ENCODE data around the gene GCAT. TPM values are rescaled to one million over a fixed set of nuclear protein-coding genes. Genes with fewer than 3 reads are reported as not detected.

The GCAT gene
- total RNA-seq, 2 donors from 2014 or later, result 4.2 to 5.1 TPM

- no peaks in the 10 kb centered on the region for H3K9me3 Mint-ChIP-seq
- no peak for ATAC-seq (replicated peaks)
- no peaks in the 10 kb centered on the region for H3K27me3 Mint-ChIP-seq
- H3K4me1 Mint-ChIP-seq, result no peaks in the 10 kb centered on the region
- no peak overlapping the region for H3K4me3 Mint-ChIP-seq
- H3K36me3 Mint-ChIP-seq (ENCODE audit: low read depth), result peaks cover 43% of the 10 kb centered on the region
- no peak overlapping the region for H3K27ac Mint-ChIP-seq
These were observed 23.7 kb downstream of the GCAT start for GRCh38 chr22:37831472-37831871.

DNA sequence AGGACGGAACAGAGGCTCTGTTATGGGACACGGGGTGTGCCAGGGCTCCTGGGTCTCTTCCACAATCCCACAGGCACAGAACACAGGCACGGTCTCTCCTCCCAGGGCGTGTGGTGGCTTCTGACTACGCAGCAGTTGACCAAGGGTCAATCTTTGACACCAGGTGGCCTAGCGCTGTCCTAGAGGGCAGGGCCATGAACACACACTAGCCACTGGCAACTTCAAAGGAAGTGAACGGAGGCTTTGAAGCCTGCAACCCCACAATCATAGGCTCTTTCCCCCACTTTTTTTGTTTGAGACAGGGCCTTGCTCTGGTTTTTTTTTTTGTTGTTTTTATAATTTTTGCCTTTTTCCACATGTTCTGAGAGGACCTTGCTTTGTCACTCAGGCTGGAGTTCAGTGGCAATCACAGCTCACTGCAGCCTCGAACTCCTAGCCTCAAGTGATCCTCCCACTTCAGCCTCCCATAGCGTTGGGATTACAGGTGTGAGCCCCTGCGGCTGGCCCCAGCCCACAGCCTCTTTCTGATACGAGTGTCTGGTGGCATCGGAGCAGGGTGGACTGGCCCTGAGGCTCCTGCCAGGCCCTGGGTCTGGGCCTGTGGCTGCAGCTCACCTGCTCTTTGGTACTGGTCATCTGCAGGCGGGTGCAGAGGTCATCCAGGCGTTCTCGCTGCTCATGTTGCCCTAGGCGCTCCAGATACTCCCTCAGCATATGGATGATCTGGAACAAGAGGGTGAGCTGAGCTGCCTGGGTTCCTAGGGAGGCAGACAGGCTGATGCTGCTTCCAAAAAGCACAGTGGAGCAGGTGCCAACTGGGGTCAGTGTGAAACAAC, 24.5 kb downstream of the GCAT start:
- ATAC-seq (replicated peaks), result no peak
- no peak overlapping the region for H3K27ac Mint-ChIP-seq
- H3K4me3 Mint-ChIP-seq, result no peak overlapping the region
- no peaks in the 10 kb centered on the region for H3K9me3 Mint-ChIP-seq
- H3K27me3 Mint-ChIP-seq, result no peaks in the 10 kb centered on the region
- H3K36me3 Mint-ChIP-seq (ENCODE audit: low read depth), result peaks cover 50% of the 10 kb centered on the region
- no peaks in the 10 kb centered on the region for H3K4me1 Mint-ChIP-seq

DNA sequence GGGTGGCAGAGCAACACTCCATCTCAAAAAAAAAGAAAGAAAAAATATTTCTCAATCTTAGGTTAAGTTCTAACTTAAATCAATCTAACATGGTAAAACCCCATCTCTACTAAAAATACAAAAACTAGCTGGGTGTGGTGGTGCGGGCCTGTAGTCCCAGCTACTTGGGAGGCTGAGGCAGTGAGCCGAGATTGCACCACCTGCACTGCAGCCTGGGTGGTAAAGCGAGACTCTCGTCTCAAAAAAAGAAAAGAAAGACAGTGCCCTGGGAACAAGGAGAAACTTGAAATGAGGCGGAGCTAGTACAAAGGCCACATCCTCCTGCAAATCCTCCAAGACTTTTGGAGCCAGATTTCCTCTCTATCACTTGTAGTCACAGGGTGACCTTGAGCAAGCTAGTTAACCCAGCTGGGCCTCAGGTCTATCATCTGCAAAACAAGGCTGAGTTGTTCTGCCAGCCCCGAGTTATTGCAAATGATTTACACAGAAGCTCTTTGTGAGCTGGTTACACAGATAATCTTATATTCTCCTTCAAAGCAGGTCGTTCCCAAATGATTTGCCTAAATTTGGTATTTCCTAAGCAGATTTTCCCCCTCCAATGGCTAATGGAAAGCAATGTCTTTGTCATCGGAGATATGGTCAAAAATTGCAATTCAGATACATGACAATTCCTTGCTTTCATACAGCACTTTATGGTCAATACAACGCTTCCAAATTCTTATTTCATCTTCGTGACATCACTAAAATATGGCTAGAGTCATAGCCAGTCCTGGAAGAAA, 34.5 kb downstream of the GCAT start:
- H3K9me3 Mint-ChIP-seq, result no peaks in the 10 kb centered on the region
- H3K36me3 Mint-ChIP-seq (ENCODE audit: low read depth), result peaks cover 29% of the 10 kb centered on the region
- peak overlapping the region; percentile 87 for H3K4me3 Mint-ChIP-seq
- ATAC-seq (replicated peaks), result no peak
- peak overlapping the region; percentile 88 for H3K27ac Mint-ChIP-seq
- H3K27me3 Mint-ChIP-seq, result no peaks in the 10 kb centered on the region
- H3K4me1 Mint-ChIP-seq, result peaks cover 7% of the 10 kb centered on the region

- H3K9me3 Mint-ChIP-seq, result no peaks in the 10 kb centered on the region
- H3K4me3 Mint-ChIP-seq, result peak overlapping the region; percentile 87
- peak overlapping the region; percentile 88 for H3K27ac Mint-ChIP-seq
- peak; percentile 52 for ATAC-seq (replicated peaks)
- no peaks in the 10 kb centered on the region for H3K27me3 Mint-ChIP-seq
- peaks cover 19% of the 10 kb centered on the region for H3K36me3 Mint-ChIP-seq (ENCODE audit: low read depth)
- peaks cover 16% of the 10 kb centered on the region for H3K4me1 Mint-ChIP-seq
These were observed 36.0 kb downstream of the GCAT start for GRCh38 chr22:37843741-37844089.

DNA sequence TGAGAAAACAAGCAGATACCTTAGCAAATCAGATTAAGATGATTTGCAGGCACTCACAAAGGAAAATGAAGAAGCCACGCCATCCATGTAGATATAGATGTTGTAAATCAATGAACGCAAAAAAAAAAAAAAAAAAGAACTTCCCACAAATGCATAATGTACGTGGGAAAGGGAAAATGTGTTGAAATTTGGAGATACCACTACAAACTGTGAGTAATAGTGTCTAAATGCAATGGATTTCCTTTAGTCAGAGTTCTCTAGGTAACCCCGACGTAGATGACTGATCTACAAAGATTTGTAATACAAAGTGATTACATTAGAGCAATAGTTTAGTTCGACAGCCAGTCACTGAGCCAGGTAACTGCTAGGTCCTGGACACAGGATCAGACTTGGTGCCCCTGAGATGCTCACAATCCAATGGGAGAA, 37.2 kb downstream of the GCAT start:
- ATAC-seq (replicated peaks), result no peak
- Mint-ChIP-seq H3K4me1 (peaks cover 17% of the 10 kb centered on the region), H3K27me3 (no peaks in the 10 kb centered on the region), H3K36me3 (ENCODE audit: low read depth) (peaks cover 19% of the 10 kb centered on the region), H3K4me3 (peak overlapping the region; percentile 87), H3K27ac (peak overlapping the region; percentile 72), H3K9me3 (no peaks in the 10 kb centered on the region)

GRCh38 chr22:37846433-37846832, 38.7 kb downstream of the GCAT start:
- Mint-ChIP-seq H3K9me3 (no peaks in the 10 kb centered on the region), H3K4me1 (peaks cover 24% of the 10 kb centered on the region), H3K27ac (no peak overlapping the region), H3K27me3 (no peaks in the 10 kb centered on the region), H3K36me3 (ENCODE audit: low read depth) (peaks cover 29% of the 10 kb centered on the region), H3K4me3 (no peak overlapping the region)
- no peak for ATAC-seq (replicated peaks)

GRCh38 chr22:37848587-37849088, 40.9 kb downstream of the GCAT start:
- H3K4me3 Mint-ChIP-seq, result peak overlapping the region; percentile 92
- peak overlapping the region; percentile 99 for H3K27ac Mint-ChIP-seq
- H3K36me3 Mint-ChIP-seq (ENCODE audit: low read depth), result peaks cover 50% of the 10 kb centered on the region
- H3K4me1 Mint-ChIP-seq, result peaks cover 28% of the 10 kb centered on the region
- no peak for ATAC-seq (replicated peaks)
- no peaks in the 10 kb centered on the region for H3K9me3 Mint-ChIP-seq
- no peaks in the 10 kb centered on the region for H3K27me3 Mint-ChIP-seq

DNA sequence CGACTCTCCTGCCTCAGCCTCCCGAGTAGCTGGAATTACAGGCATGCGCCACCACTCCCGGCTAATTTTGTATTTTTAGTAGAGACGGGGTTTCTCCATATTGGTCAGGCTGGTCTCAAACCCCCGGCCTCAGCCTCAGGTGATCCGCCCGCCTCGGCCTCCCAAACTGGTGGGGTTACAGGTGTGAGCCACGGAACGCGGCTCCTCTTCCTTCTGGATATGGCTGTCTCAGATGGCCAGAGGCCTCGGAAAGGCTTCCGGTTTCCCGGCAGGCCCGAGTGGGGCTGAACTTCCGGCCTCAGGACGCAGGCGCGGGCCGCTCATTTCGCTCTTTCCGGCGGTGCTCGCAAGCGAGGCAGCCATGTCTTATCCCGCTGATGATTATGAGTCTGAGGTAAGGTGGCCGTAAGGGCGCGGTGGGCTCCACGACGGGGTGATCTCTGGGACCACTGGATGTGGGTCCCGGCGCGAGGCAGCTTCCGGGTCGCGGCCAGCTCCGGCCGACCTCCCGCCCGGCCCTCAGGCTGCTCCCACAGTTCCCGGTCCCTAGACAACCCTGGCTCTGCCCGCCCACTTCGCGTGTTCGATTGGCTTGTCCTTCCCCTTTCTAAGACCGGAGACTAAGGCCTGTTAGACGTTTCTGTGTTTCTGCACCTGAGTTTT, 41.5 kb downstream of the GCAT start, which contains the start of gene EIF3L:
EIF3L (plus strand) TSS at position 331 of the 663 bp plus-strand sequence; CDS start at position 362, 31 bp downstream.
- Mint-ChIP-seq H3K27ac (peak within 1 kb of the TSS; percentile 99), H3K4me1 (peaks cover 33% of the 10 kb centered on the region), H3K36me3 (ENCODE audit: low read depth) (peaks cover 55% of the 10 kb centered on the region), H3K9me3 (no peaks in the 10 kb centered on the region), H3K4me3 (peak within 1 kb of the TSS; percentile 92), H3K27me3 (no peaks in the 10 kb centered on the region)
- ATAC-seq (replicated peaks), result peak; percentile 81

- Mint-ChIP-seq H3K27me3 (no peaks in the 10 kb centered on the region), H3K27ac (peak overlapping the region; percentile 31), H3K36me3 (ENCODE audit: low read depth) (peaks cover 71% of the 10 kb centered on the region), H3K4me3 (peak overlapping the region; percentile 92), H3K9me3 (no peaks in the 10 kb centered on the region), H3K4me1 (peaks cover 44% of the 10 kb centered on the region)
- no peak for ATAC-seq (replicated peaks)
These were observed 43.1 kb downstream of the GCAT start for GRCh38 chr22:37850801-37851200.

- peaks cover 43% of the 10 kb centered on the region for H3K4me1 Mint-ChIP-seq
- H3K4me3 Mint-ChIP-seq, result no peak overlapping the region
- ATAC-seq (replicated peaks), result no peak
- no peaks in the 10 kb centered on the region for H3K27me3 Mint-ChIP-seq
- no peak overlapping the region for H3K27ac Mint-ChIP-seq
- H3K36me3 Mint-ChIP-seq (ENCODE audit: low read depth), result peaks cover 87% of the 10 kb centered on the region
- no peaks in the 10 kb centered on the region for H3K9me3 Mint-ChIP-seq
These were observed 44.7 kb downstream of the GCAT start for GRCh38 chr22:37852418-37852817.

DNA sequence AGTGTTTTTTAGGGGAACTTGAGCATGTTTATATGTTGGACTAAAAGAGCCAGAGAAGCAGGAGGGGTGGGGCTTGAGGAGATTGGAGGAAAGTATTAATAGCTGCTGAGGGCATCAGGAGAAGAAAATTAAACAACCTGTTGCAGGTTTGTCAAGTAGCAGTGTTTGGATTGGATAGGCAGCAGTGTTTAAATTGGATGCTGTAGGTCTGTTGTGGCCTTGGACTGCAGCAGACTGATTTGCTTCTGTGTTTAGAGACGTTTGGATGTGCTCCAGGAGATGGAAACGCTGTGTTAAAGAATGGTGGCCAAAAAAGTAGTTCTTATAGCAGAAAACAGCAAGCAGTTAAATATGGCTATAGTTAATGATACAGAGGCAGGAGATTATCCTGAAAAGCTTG, 47.2 kb downstream of the GCAT start:
- peaks cover 34% of the 10 kb centered on the region for H3K4me1 Mint-ChIP-seq
- H3K36me3 Mint-ChIP-seq (ENCODE audit: low read depth), result peaks cover 96% of the 10 kb centered on the region
- ATAC-seq (replicated peaks), result no peak
- no peaks in the 10 kb centered on the region for H3K27me3 Mint-ChIP-seq
- no peaks in the 10 kb centered on the region for H3K9me3 Mint-ChIP-seq
- no peak overlapping the region for H3K4me3 Mint-ChIP-seq
- peak overlapping the region; percentile 55 for H3K27ac Mint-ChIP-seq

DNA sequence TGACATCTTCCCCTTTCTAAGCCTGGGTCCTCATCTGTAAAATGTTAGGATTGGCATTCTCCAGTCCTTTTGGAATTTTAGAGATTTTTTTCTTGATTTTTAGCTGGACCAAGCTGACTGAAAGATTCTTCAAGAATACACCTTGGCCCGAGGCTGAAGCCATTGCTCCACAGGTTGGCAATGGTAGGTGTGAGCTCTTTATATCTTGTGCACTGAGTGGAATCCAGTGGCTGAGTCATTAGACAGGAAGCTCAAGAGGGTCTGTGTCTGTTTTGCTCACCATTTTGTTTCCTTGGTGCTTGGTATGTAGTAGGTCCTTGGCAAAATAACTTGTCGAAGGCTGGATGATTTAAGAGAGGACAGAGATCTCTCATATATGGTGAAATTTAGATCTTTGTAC, 47.7 kb downstream of the GCAT start:
- Mint-ChIP-seq H3K36me3 (ENCODE audit: low read depth) (peaks cover 99% of the 10 kb centered on the region), H3K4me1 (peaks cover 34% of the 10 kb centered on the region), H3K27ac (peak overlapping the region; percentile 55), H3K27me3 (no peaks in the 10 kb centered on the region), H3K4me3 (no peak overlapping the region), H3K9me3 (no peaks in the 10 kb centered on the region)
- ATAC-seq (replicated peaks), result no peak

- no peak for ATAC-seq (replicated peaks)
- Mint-ChIP-seq H3K36me3 (ENCODE audit: low read depth) (peaks cover 100% of the 10 kb centered on the region), H3K27ac (peak overlapping the region; percentile 56), H3K27me3 (no peaks in the 10 kb centered on the region), H3K4me3 (no peak overlapping the region), H3K4me1 (peaks cover 11% of the 10 kb centered on the region), H3K9me3 (no peaks in the 10 kb centered on the region)
These were observed 53.2 kb downstream of the GCAT start for GRCh38 chr22:37860796-37861421.
